Measurements from ENCODE around the gene STMN1. TPM values are rescaled to one million over a fixed set of nuclear protein-coding genes. Genes with fewer than 3 reads are reported as not detected.

The STMN1 gene
- total RNA-seq, 4 donors from 2014 or later: 21.8 to 33.6 (median 28.1) TPM

DNA sequence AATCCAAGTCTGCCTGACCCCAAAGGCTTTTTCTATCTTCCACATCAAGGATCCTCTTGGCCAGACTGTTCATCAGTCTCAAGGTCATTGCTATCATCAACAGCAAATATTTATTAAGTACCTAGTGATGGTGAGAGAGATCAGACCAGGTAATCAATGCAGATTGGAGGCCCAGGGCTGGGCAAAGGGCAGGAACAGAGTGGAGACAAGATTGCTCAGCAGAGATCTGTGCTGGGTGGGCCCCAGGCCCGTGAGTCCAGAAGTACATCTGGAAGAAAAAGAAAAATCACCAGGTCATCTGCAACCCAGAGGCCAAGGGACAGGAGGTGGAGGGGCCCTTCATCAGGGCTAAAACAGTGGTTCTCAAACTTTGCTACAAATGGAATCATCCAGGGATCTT is 20.6 kb downstream of the STMN1 start:
- Histone ChIP-seq H3K27me3 (no peaks in the 10 kb centered on the region), H3K36me3 (no peaks in the 10 kb centered on the region), H3K27ac (no peak overlapping the region), H3K4me3 (no peak overlapping the region), H3K4me1 (peaks cover 9% of the 10 kb centered on the region), H3K9me3 (no peaks in the 10 kb centered on the region)
- 86% methylated on average over 1 of the region's 1 CpG for WGBS
- no peak for DNase-seq (ENCODE audit: low spot score in 2 of 2)
- TF ChIP-seq, protein P1, sequence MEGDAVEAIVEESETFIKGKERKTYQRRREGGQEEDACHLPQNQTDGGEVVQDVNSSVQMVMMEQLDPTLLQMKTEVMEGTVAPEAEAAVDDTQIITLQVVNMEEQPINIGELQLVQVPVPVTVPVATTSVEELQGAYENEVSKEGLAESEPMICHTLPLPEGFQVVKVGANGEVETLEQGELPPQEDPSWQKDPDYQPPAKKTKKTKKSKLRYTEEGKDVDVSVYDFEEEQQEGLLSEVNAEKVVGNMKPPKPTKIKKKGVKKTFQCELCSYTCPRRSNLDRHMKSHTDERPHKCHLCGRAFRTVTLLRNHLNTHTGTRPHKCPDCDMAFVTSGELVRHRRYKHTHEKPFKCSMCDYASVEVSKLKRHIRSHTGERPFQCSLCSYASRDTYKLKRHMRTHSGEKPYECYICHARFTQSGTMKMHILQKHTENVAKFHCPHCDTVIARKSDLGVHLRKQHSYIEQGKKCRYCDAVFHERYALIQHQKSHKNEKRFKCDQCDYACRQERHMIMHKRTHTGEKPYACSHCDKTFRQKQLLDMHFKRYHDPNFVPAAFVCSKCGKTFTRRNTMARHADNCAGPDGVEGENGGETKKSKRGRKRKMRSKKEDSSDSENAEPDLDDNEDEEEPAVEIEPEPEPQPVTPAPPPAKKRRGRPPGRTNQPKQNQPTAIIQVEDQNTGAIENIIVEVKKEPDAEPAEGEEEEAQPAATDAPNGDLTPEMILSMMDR (IDR thresholded peaks at IDR 0.05): no peak
- TF ChIP-seq POLR2AphosphoS5 (IDR thresholded peaks at IDR 0.05) (no peak), EP300 (IDR thresholded peaks at IDR 0.05) (no peak), POLR2A (IDR thresholded peaks at IDR 0.05) (no peak)

DNA sequence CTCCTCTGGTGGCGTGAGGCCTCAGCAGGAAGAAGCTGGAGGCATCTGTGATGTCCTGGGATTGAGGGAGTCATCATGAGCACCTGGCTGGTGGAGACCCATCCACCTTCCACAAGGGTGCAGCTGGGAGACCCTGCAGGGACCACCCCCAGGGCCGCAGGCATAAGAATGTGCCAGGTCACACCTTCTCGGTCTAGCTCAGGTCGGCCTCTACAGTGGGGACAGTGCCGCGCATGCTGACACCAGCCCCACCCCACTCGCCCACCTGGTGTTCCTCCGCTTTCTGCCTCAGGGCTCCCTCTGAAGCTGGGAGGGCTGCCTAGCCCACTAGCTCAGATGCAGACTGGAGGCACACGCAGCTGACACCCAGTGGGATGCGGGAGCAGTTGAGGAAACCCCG is 25.0 kb downstream of the STMN1 start:
- H3K27ac ChIP-seq: no peak overlapping the region
- no peak overlapping the region for H3K4me3 ChIP-seq
- no peak for TF ChIP-seq EP300 (IDR thresholded peaks at IDR 0.05)
- TF ChIP-seq, protein P1 (IDR thresholded peaks at IDR 0.05): no peak
- no peak for TF ChIP-seq POLR2A (IDR thresholded peaks at IDR 0.05)
- no peak for TF ChIP-seq POLR2AphosphoS5 (IDR thresholded peaks at IDR 0.05)
- no peak for DNase-seq (ENCODE audit: low spot score in 2 of 2)
- 92% methylated on average over 5 of the region's 11 CpGs for WGBS
- no peaks in the 10 kb centered on the region for H3K27me3 ChIP-seq
- no peaks in the 10 kb centered on the region for H3K36me3 ChIP-seq
- no peaks in the 10 kb centered on the region for H3K9me3 ChIP-seq
- peaks cover 22% of the 10 kb centered on the region for H3K4me1 ChIP-seq

DNA sequence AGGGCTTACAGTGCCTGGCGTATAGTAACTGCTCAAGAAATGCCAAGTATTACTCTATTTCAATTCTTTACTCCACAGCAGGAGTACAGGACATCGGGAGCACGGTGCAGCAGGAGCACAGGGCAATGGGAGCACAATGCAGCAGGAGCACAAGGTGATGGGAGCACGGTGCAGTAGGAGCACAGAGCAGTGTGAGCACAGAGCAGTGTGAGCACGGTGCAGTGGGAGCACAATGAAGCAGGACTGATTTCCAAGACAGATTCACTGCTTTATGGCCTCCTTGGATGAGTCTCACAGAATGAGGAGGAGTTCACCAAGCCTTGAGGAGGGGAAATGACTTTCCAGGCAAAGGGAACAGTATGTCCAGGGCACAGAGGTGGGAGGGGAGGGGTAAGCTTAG is 25.7 kb downstream of the STMN1 start:
- TF ChIP-seq EP300 (IDR thresholded peaks at IDR 0.05) (no peak), POLR2AphosphoS5 (IDR thresholded peaks at IDR 0.05) (no peak), POLR2A (IDR thresholded peaks at IDR 0.05) (no peak)
- TF ChIP-seq, protein P1 (IDR thresholded peaks at IDR 0.05): no peak
- 87% methylated on average over 5 of the region's 5 CpGs for WGBS

DNA sequence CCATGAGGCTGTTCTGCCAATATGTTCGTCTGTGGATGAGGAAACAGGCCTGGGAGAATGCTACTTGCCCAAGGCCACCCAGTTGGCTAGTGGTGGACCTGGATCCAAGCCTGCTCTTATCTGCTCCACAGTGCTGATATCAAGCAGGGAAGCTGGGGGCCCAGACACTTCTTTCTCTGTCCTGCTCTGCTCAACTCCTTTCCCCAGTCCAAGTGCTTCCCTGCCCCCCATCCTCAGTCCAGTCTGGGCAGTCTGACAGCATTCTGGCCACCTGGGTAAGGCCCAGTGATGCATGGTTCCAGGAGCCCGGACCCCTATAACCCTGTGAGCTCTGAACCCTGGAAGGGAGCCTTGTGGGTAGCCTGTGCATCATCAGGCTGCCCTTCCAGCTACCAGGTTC is 26.5 kb downstream of the STMN1 start:
- Histone ChIP-seq H3K4me1 (peaks cover 38% of the 10 kb centered on the region), H3K27ac (no peak overlapping the region), H3K27me3 (no peaks in the 10 kb centered on the region), H3K4me3 (no peak overlapping the region), H3K36me3 (no peaks in the 10 kb centered on the region), H3K9me3 (no peaks in the 10 kb centered on the region)
- TF ChIP-seq, protein P1 (IDR thresholded peaks at IDR 0.05): no peak
- no peak for TF ChIP-seq POLR2A (IDR thresholded peaks at IDR 0.05)
- no peak for TF ChIP-seq POLR2AphosphoS5 (IDR thresholded peaks at IDR 0.05)
- TF ChIP-seq EP300 (IDR thresholded peaks at IDR 0.05): no peak
- WGBS: 70% methylated on average over 2 of the region's 2 CpGs
- DNase-seq (ENCODE audit: low spot score in 2 of 2): no peak

More for the DNA sequence above, 25.7 kb downstream of the STMN1 start:
- Histone ChIP-seq H3K27me3 (no peaks in the 10 kb centered on the region), H3K27ac (no peak overlapping the region), H3K4me3 (no peak overlapping the region), H3K36me3 (no peaks in the 10 kb centered on the region), H3K4me1 (peaks cover 29% of the 10 kb centered on the region), H3K9me3 (no peaks in the 10 kb centered on the region)
- no peak for DNase-seq (ENCODE audit: low spot score in 2 of 2)

DNA sequence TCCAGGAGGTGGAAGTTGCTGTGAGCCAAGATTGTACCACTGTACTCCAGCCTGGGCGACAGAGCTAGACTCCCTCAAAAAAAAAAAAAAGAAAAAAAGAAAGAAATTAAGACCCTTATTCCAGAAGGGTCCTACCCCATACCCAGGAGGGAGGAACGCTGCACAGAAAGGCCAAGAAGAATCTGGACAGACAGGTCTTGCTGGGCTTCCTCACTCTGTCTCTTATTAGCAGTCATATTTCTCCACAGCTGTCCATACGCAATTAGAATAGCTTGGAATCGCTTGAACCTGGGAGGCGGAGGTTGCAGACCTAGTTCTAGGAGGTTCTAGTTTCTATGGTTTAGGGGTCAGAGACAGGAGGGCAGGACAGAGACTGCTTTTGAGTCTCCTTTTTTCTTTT is 27.5 kb downstream of the STMN1 start:
- no peak for TF ChIP-seq EP300 (IDR thresholded peaks at IDR 0.05)
- no peak for TF ChIP-seq POLR2AphosphoS5 (IDR thresholded peaks at IDR 0.05)
- TF ChIP-seq POLR2A (IDR thresholded peaks at IDR 0.05): no peak
- TF ChIP-seq, protein P1 (IDR thresholded peaks at IDR 0.05): no peak
- H3K4me3 ChIP-seq: no peak overlapping the region
- H3K4me1 ChIP-seq: peaks cover 45% of the 10 kb centered on the region
- no peak overlapping the region for H3K27ac ChIP-seq
- no peaks in the 10 kb centered on the region for H3K9me3 ChIP-seq
- no peaks in the 10 kb centered on the region for H3K27me3 ChIP-seq
- no peaks in the 10 kb centered on the region for H3K36me3 ChIP-seq
- WGBS: 65% methylated on average over 5 of the region's 5 CpGs
- DNase-seq (ENCODE audit: low spot score in 2 of 2): no peak
